Endothelial cell of umbilical vein (primary cell): ENCODE measurements around the gene SPIRE2. TPM values are rescaled to one million over a fixed set of nuclear protein-coding genes. Genes with fewer than 3 reads are reported as not detected.

Experiments
- BruUV-seq: library from RNA; stranded (reverse); fragments of 400-500 nt; replicated peaks from 2 replicates; lab custom pipeline; 2021; lab: Mats Ljungman, UMichigan
- CTCF ChIA-PET: fragments of 300-600, 350-600 bp; sonication (Branson Sonifier 250); formaldehyde crosslinking; loops from one replicate; lab custom pipeline; 2021; ENCODE audit warnings: antibody characterized with exemption, inconsistent platforms; lab: Charles Lee
- POLR2A ChIA-PET: fragments of 300-600, 350-600 bp; sonication (Branson Sonifier 250); formaldehyde crosslinking; loops from one replicate; lab custom pipeline; 2021; ENCODE audit warnings: antibody characterized with exemption, inconsistent platforms; lab: Charles Lee
- DNase-seq: peaks from one replicate; pipeline ENCODE4 v3.0.0-alpha.2; 2011; ENCODE audit warnings: low read depth, low spot score
- FAIRE-seq: peaks from 2 replicates; lab custom pipeline; 2011; peaks lifted over from hg19 to GRCh38; lab: Jason Lieb, UNC
- H2AFZ ChIP-seq: 2 replicates; pipeline ENCODE4 v1.6.0; 2012; ENCODE audit warnings: low read depth, low read length, control low read depth, inconsistent platforms
- H3K27ac ChIP-seq: 2 replicates; pipeline ENCODE4 v1.5.1; 2011; ENCODE audit warnings: low read depth, mild to moderate bottlenecking, control low read depth, low read length, moderate library complexity; ENCODE audit not compliant: insufficient read depth
- H3K27me3 ChIP-seq, 2 experiments: 2 replicates each; pipeline versions ENCODE4 v1.6.0 to v1.6.1; 2011; ENCODE audit warnings: low read length in 2 of 2, mixed read lengths in 1 of 2; ENCODE audit not compliant: control insufficient read depth in 2 of 2, insufficient read depth in 2 of 2
- H3K36me3 ChIP-seq, 2 experiments: 2 replicates in 1 of 2; 3 replicates in 1 of 2; pipeline ENCODE4 v1.5.1; 2011; ENCODE audit warnings: low read length in 2 of 2, mild to moderate bottlenecking in 1 of 2, moderate library complexity in 1 of 2; ENCODE audit not compliant: control insufficient read depth in 2 of 2, insufficient read depth in 2 of 2; ENCODE audit errors: extremely low read depth in 1 of 2
- H3K4me1 ChIP-seq: 3 replicates; pipeline ENCODE4 v1.5.1; 2011; ENCODE audit warnings: mild to moderate bottlenecking, low read length; ENCODE audit not compliant: control insufficient read depth, insufficient read depth; ENCODE audit errors: extremely low read depth
- H3K4me2 ChIP-seq: 2 replicates; pipeline ENCODE4 v1.6.1; 2011; ENCODE audit warnings: low read length, control low read depth, mixed read lengths; ENCODE audit not compliant: insufficient read depth
- H3K4me3 ChIP-seq, 3 experiments: fragments of 200-600 bp in 1 of 3; sonication (generic), shearing (Covaris generic) in 1 of 3; replicated peaks in 1 of 3; 2 replicates each; pipeline ENCODE4 v1.5.1; 2011 to 2016; ENCODE audit warnings: control low read depth in 3 of 3, low read length in 3 of 3, mild to moderate bottlenecking in 2 of 3, inconsistent platforms in 1 of 3, low read depth in 1 of 3, moderate library complexity in 1 of 3; ENCODE audit not compliant: insufficient read depth in 1 of 3
- H3K79me2 ChIP-seq: 2 replicates; pipeline ENCODE4 v1.6.0; 2012; ENCODE audit warnings: low read length, inconsistent platforms; ENCODE audit not compliant: control insufficient read depth, insufficient read depth
- H3K9ac ChIP-seq: replicated peaks from 2 replicates; pipeline ENCODE3; 2011; ENCODE audit warnings: low read length, control low read depth; ENCODE audit not compliant: insufficient read depth; ENCODE audit errors: extremely low read depth
- H3K9me1 ChIP-seq: replicated peaks from 3 replicates; pipeline ENCODE4 v1.6.0; 2011; ENCODE audit warnings: mild to moderate bottlenecking, low read length; ENCODE audit not compliant: control insufficient read depth, insufficient read depth; ENCODE audit errors: extremely low read depth
- H3K9me3 ChIP-seq: replicated peaks from 2 replicates; pipeline ENCODE4 v1.5.1; 2012; ENCODE audit warnings: low read length, inconsistent platforms; ENCODE audit not compliant: control insufficient read depth, insufficient read depth
- H4K20me1 ChIP-seq: replicated peaks from 2 replicates; pipeline ENCODE3; 2011; ENCODE audit warnings: mild to moderate bottlenecking, low read length; ENCODE audit not compliant: control insufficient read depth, insufficient read depth; ENCODE audit errors: extremely low read depth
- GATA2 ChIP-seq: IDR thresholded peaks from 2 replicates; pipeline ENCODE4 v1.7.0; 2011; ENCODE audit warnings: low read depth, mild to moderate bottlenecking, moderate library complexity, mixed read lengths, low read length; ENCODE audit not compliant: insufficient read length, insufficient read depth
- MAX ChIP-seq: IDR thresholded peaks from 2 replicates; pipeline ENCODE4 v1.6.1; 2011; ENCODE audit not compliant: insufficient read depth, insufficient read length
- MYC ChIP-seq: IDR thresholded peaks from one replicate; pipeline ENCODE4 v1.6.1; 2011; ENCODE audit warnings: mild to moderate bottlenecking, low read depth, low read length
- POLR2A ChIP-seq: IDR thresholded peaks from 2 replicates; pipeline ENCODE4 v1.6.1; 2012; ENCODE audit warnings: low read depth, mild to moderate bottlenecking, control low read depth, low read length
- POLR2AphosphoS5 ChIP-seq: IDR thresholded peaks from 2 replicates; pipeline ENCODE4 v1.6.1; 2012; ENCODE audit warnings: low read depth, mild to moderate bottlenecking, control low read depth, low read length, moderate library complexity; ENCODE audit not compliant: insufficient read depth
- dilution Hi-C: fragments of 300-500 bp; cut with MboI; formaldehyde crosslinking; loops from one replicate; pipeline ENCODE4 v1.15.0; 2019; ENCODE audit warnings: low sequenced_read_pairs; ENCODE audit not compliant: extremely low pct_ligation_motif_present
- intact Hi-C: fragments of 100-400 bp; cut with micrococcal nuclease; formaldehyde crosslinking; loops from one replicate; pipeline ENCODE4 v1.10.0; 2022
- polyA plus RNA-seq, 4 experiments: library from polyadenylated mRNA; depleted of rRNA in 3 of 4; stranded (reverse) in 3 of 4; unstranded in 1 of 4; fragments of >200 nt; gene quantifications; 2 replicates each; pipeline versions ENCODE4 v1.2.1 to v1.2.3, GENCODE V29; 2011 to 2012; ENCODE audit warnings: missing spikeins in 1 of 4
- total RNA-seq: library from RNA; stranded (reverse); gene quantifications from 2 replicates; pipeline ENCODE4 v1.2.3, GENCODE V29; 2021

SPIRE2 gene
- total and polyA plus RNA-seq, 2 donors (not counting 3 experiments of a cell fraction or from before 2014, with no cell fraction given) = 1.2 to 3.1 TPM

GRCh38 chr16:89917773-89918452, 89.6 kb downstream of the SPIRE2 start:
- peak; percentile 47 for DNase-seq
- H3K9me3 ChIP-seq = no peaks in the 10 kb centered on the region
- peak overlapping the region; percentile 39 for H3K27ac ChIP-seq
- no peaks in the 10 kb centered on the region for H3K27me3 ChIP-seq
- H2AFZ ChIP-seq = peak overlapping the region; percentile 52
- H3K4me1 ChIP-seq = peaks cover 34% of the 10 kb centered on the region
- H3K9me1 ChIP-seq = no peaks in the 10 kb centered on the region
- intact Hi-C loops = no loop called here
- H3K4me2 ChIP-seq = peak overlapping the region; percentile 62
- ChIA-PET POLR2A (interaction anchor here (1.3 kb wide), 1 partner anchor 8 kb away, joined by 5 read pairs; no protein-coding TSS in a partner anchor), CTCF (interaction anchor here (0.6 to 2.5 kb wide), 2 partner anchors 9 to 212 kb away, joined by 3 to 54 read pairs; no protein-coding TSS in a partner anchor)
- BruUV-seq = no TSS peak
- dilution Hi-C loops = no loop called here
- H3K4me3 ChIP-seq = peak overlapping the region in 2 of 3 experiments; percentile 9 to 26
- peak; percentile 90 for FAIRE-seq
- H3K79me2 ChIP-seq = no peaks in the 10 kb centered on the region
- no peak overlapping the region for H3K9ac ChIP-seq
- H3K36me3 ChIP-seq = peaks cover 0 to under 1% of the 10 kb centered on the region in 2 experiments
- no peaks in the 10 kb centered on the region for H4K20me1 ChIP-seq
- TF ChIP-seq POLR2AphosphoS5 (peak; percentile 61), POLR2A (peak; percentile 43), MAX (peak; percentile 85), GATA2 (no peak), MYC (peak; percentile 99)
